ENCODE measurements around the gene BRSK1.
A peak's percentile ranks its signal among the peaks of the same experiment; 100 is the strongest.

The BRSK1 gene

GRCh38 chr19:55277494-55277893, 6.3 kb upstream of the BRSK1 start:
- H3K27ac ChIP-seq: no peak overlapping the region

DNA sequence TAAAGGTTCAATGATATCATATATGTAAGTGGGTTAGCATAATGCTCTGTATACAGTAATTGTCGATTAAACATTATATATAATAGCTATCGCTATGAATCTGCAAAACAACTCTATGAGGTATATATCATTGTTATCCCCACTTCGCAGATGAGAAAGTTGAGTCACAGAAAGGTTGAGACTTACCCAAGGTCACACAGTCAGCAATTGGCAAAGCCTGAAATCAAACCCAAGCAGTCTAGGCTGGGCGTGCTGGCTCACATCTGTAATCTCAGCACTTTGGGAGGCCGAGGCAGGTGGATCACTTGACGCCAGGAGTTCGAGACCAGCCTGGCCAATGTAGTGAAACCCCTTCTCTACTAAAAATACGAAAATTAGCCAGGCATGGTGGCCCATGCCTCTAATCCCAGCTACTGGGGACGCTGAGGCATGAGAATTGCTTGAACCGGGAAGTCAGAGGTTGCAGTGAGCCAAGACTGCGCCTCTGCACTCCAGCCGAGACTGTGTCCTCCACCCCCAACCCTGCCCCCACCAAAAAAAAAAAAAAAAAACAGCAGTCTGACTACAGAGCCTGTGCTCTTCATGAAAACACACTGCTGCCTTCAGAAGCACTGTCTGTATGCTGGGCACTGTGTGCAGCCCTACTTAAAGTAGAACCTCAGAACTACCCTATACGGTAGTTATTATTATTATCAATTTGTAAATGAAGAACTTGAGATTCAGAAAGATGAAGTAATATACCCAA, 5.2 kb upstream of the BRSK1 start:
- no peak overlapping the region for H3K27ac ChIP-seq
- TF ChIP-seq CTCF (IDR thresholded peaks at IDR 0.05): no peak

More at GRCh38 chr19:55277494-55277893, 6.3 kb upstream of the BRSK1 start:
- TF ChIP-seq ZFX (IDR thresholded peaks at IDR 0.05; ENCODE audit: borderline replicate concordance) (no peak), CTCF (IDR thresholded peaks at IDR 0.05) (no peak)

GRCh38 chr19:55279340-55279739, 4.5 kb upstream of the BRSK1 start:
- no peak for TF ChIP-seq CTCF (IDR thresholded peaks at IDR 0.05)
- peak overlapping the region; percentile 83 for H3K27ac ChIP-seq

DNA sequence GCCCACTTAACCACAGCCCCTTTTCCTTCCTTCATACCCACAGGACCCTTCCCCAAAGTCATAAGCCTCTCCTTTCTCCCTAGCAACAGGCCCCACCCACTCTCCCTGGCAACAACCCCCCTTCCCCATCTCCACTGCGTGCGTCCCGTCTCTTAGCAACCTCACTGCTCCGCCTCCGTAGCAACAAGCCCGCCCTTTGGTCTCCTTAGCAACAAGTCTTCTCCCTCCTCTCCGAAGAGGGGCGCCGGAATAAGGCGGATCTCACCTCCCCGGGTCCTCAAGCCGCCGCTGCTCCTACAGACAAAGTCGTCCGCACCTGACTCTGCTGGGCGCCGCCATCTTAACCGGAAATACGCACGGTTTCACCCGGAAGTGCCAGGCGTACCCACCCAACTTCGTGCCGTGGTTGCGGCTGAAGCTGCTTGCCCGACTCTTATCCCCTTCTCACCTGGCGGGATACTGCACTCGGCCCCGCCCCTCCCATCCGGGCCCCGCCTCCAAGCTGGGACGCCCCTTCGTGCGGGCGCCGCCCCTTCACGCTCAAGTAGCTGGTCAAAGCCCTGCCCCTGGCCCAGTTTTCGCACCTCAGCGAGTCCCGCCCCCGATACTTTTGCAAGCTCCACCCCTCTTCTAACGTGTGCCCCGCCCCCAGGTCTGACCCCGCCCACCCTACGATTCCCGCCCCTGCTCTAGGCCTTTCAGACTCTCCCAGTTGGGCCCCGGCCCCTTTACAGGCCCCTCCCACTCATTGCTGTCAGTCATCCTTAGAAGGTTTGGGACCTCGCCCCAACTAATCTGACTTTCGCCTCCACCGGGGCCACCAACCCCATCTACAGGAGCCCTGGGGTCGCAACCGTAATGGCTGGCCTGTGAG, 3.8 kb upstream of the BRSK1 start, which contains the start of gene HSPBP1:
HSPBP1 (minus strand) TSS at position 341 of the 874 bp plus-strand sequence. CDS start 502 bp downstream, outside the sequence.
- peak within 1 kb of the TSS; percentile 83 for H3K27ac ChIP-seq

GRCh38 chr19:55284405-55285058, 735 bp downstream of the BRSK1 start:
- TF ChIP-seq CTCF (IDR thresholded peaks at IDR 0.05) (no peak), ZFX (IDR thresholded peaks at IDR 0.05; ENCODE audit: borderline replicate concordance) (no peak)
- no peak overlapping the region for H3K27ac ChIP-seq

More for the DNA sequence above, 3.8 kb upstream of the BRSK1 start, which contains the start of gene HSPBP1:
- TF ChIP-seq ZFX (IDR thresholded peaks at IDR 0.05; ENCODE audit: borderline replicate concordance) (no peak), CTCF (IDR thresholded peaks at IDR 0.05) (no peak)

DNA sequence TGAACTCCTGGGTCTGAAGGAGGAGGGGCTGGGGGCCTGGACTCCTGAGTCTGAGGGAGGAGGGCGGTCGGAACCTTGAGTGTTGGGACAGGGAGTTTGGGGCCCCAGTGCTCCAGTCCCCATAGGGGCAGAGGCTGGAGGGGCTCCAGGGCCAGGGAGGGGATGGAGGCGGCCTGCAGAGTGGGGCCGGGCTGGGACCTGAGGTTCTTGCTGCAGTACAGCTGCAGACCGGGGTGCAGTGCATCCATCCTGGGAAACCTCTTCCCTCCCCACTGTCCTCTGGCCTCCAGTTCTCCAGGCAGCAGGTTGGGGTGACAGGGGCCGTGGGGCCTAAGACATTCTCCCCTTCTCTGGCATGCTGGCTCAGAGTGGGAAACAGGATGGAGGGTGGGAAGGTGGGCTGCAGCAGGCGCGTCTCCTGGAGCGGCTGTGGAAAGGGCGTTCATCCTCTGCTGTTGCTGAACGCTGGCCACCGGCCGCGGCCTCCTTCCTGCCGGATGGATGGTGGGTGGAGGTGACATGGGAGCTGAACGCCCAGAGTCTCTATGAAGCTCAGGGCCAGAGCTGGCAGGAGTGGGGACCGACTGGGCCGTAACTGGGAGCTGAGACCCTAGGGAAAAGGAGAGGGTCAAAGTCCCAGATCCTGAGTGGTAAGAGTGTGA, 1.6 kb downstream of the BRSK1 start:
- no peak overlapping the region for H3K27ac ChIP-seq
- no peak for TF ChIP-seq ZFX (IDR thresholded peaks at IDR 0.05; ENCODE audit: borderline replicate concordance)
- TF ChIP-seq CTCF (IDR thresholded peaks at IDR 0.05): no peak

Measured in 22Rv1 (cell line).